AG10803 (cell line): ENCODE data around the gene DPM1.

Experiments used
- DNase-seq: peaks from one replicate; pipeline ENCODE4 v3.0.0; 2010; ENCODE audit warnings: low read depth
- H3K4me3 ChIP-seq: 2 replicates; pipeline ENCODE4 v1.5.1; 2011; ENCODE audit warnings: mild to moderate bottlenecking, low read length, control low read depth
- TF ChIP-seq, protein P1 (sequence below): conservative IDR thresholded peaks from 2 replicates; pipeline ENCODE4 v1.5.1; 2011; ENCODE audit warnings: mild to moderate bottlenecking, low read length, control low read depth, inconsistent platforms

Gene DPM1

GRCh38 chr20:50885781-50886180, 72.6 kb downstream of the DPM1 start:
- DNase-seq, result no peak
- TF ChIP-seq, protein P1, sequence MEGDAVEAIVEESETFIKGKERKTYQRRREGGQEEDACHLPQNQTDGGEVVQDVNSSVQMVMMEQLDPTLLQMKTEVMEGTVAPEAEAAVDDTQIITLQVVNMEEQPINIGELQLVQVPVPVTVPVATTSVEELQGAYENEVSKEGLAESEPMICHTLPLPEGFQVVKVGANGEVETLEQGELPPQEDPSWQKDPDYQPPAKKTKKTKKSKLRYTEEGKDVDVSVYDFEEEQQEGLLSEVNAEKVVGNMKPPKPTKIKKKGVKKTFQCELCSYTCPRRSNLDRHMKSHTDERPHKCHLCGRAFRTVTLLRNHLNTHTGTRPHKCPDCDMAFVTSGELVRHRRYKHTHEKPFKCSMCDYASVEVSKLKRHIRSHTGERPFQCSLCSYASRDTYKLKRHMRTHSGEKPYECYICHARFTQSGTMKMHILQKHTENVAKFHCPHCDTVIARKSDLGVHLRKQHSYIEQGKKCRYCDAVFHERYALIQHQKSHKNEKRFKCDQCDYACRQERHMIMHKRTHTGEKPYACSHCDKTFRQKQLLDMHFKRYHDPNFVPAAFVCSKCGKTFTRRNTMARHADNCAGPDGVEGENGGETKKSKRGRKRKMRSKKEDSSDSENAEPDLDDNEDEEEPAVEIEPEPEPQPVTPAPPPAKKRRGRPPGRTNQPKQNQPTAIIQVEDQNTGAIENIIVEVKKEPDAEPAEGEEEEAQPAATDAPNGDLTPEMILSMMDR, result no peak
- no peak overlapping the region for H3K4me3 ChIP-seq

DNA sequence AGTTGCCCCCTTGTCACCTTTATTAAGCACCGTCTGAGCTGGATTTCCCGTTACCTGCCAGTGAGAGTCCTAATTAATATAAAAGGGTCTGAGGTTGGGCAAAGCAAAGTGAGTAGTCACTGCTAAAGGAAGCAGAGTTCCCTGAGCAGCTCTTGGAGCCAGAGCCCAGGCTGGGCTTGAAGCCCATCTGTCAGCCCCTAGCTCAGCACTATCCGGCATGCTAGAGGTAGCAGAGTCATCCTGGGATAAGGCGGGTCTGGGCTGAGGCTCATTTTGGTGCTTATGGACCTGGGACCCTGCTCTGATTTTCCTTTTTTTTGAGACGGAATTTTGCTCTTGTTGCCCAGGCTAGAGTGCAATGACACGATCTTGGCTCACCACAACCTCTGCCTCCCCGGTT, 73.3 kb downstream of the DPM1 start:
- no peak overlapping the region for H3K4me3 ChIP-seq
- TF ChIP-seq, protein P1, result no peak
- no peak for DNase-seq
